Pulmonary artery endothelial cell (primary cell): ENCODE results near the gene IKBKE. TPM values are rescaled to one million over a fixed set of nuclear protein-coding genes. Genes with fewer than 3 reads are reported as not detected.

Experiments
- DNase-seq: peaks from one replicate; pipeline ENCODE4 v3.0.0-alpha.2; 2011; ENCODE audit warnings: low read depth, low spot score
- total RNA-seq: library from RNA; depleted of rRNA; stranded (reverse); fragments of >200 nt; gene quantifications from 2 replicates; pipeline ENCODE4 v1.2.3, GENCODE V29; 2014

IKBKE gene
- total RNA-seq, 1 donor from 2014 or later = 14.8 TPM

- DNase-seq = no peak
Observed at GRCh38 chr1:206538901-206539640, 68.8 kb downstream of the IKBKE start.

GRCh38 chr1:206540044-206540780, 69.9 kb downstream of the IKBKE start:
- no peak for DNase-seq

GRCh38 chr1:206541236-206541833, 71.1 kb downstream of the IKBKE start:
- no peak for DNase-seq

- no peak for DNase-seq
Observed at GRCh38 chr1:206544562-206545257, 74.4 kb downstream of the IKBKE start.

- no peak for DNase-seq
Observed at GRCh38 chr1:206545351-206545750, 75.1 kb downstream of the IKBKE start.

Other genes with a start within 250 kb of the IKBKE start
- 0.25 and 0.26 TPM in 2 replicates for gene RASSF5, start 37.1 kb downstream of the IKBKE start, total RNA-seq
- 51.2 and 61.1 TPM in 2 replicates for gene EIF2D, start 142.0 kb downstream of the IKBKE start, total RNA-seq
- 13.4 and 15.9 TPM in 2 replicates for gene DYRK3, start 165.1 kb downstream of the IKBKE start, total RNA-seq
- gene MAPKAPK2, start 214.4 kb downstream of the IKBKE start, total RNA-seq = 40.9 and 44.5 TPM in 2 replicates